ENCODE results near the gene IL17RA.
"Not testable (repeated sequence)": the region's sequence is repeated elsewhere in the genome, so short reads cannot be mapped to it uniquely, and the experiment has no call there.

Gene IL17RA

DNA sequence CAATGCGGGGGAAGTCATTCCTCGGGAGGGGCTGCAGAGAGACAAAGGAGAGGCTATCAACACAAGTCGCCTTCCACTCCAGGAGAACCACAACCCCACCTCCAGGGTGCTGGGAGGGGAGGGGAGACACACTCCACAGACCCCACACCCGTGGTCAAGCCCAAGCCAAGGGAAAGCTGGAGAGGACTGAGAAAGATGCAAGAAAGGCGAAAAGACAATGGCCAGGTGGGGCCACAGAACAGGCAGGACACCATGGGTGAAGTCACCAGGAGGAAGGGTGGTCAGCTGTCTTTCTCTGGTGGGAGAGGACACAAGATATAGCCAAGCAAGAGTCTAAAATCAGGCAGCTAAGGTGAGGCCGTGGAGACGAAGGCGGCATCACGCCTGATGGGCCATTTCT, 58.3 kb downstream of the IL17RA start:
- DNase-seq (ENCODE audit: low read depth), result no peak
- no peak overlapping the region for H3K4me3 ChIP-seq (ENCODE audit: low read length)
- TF ChIP-seq, protein P1, sequence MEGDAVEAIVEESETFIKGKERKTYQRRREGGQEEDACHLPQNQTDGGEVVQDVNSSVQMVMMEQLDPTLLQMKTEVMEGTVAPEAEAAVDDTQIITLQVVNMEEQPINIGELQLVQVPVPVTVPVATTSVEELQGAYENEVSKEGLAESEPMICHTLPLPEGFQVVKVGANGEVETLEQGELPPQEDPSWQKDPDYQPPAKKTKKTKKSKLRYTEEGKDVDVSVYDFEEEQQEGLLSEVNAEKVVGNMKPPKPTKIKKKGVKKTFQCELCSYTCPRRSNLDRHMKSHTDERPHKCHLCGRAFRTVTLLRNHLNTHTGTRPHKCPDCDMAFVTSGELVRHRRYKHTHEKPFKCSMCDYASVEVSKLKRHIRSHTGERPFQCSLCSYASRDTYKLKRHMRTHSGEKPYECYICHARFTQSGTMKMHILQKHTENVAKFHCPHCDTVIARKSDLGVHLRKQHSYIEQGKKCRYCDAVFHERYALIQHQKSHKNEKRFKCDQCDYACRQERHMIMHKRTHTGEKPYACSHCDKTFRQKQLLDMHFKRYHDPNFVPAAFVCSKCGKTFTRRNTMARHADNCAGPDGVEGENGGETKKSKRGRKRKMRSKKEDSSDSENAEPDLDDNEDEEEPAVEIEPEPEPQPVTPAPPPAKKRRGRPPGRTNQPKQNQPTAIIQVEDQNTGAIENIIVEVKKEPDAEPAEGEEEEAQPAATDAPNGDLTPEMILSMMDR (conservative IDR thresholded peaks at IDR 0.05; ENCODE audit: low read length), result no peak

- H3K4me3 ChIP-seq (ENCODE audit: low read length), result no peak overlapping the region
- TF ChIP-seq, protein P1 (conservative IDR thresholded peaks at IDR 0.05; ENCODE audit: low read length), result no peak
- no peak for DNase-seq (ENCODE audit: low read depth)
These were observed 59.0 kb downstream of the IL17RA start for GRCh38 chr22:17143826-17144225.

DNA sequence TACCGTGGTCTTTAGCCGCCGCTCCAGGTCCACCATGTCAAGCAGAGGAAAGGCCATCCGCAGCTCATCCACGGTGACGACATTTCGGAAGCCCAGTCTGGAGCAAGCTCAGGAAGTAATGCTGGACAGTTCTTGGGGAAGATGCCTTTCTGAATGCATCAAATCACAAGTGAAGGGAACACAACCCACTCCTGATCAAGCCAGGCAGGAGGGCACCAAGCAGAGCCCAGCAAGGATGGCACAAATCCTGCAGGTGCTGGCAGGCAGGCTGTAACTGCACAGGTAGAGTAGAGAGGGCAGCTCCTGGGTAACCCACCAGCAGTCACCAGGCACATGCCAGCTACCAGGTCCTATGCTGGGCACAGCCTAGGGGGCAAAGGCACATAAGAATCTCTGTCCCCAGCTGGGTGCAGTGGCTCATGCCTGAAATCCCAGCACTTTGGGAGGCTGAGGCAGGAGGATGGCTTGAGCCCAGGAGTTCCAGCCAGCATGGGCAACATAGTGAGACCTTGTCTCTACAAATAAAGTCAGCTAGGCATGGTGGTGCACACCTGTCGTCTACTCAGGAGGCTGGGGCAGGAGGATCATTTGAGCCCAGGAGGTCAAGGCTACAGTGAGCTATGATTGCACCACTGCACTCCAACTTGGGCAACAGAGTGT, 60.4 kb downstream of the IL17RA start:
- no peak overlapping the region for H3K4me3 ChIP-seq (ENCODE audit: low read length)
- TF ChIP-seq, protein P1 (conservative IDR thresholded peaks at IDR 0.05; ENCODE audit: low read length), result no peak

DNA sequence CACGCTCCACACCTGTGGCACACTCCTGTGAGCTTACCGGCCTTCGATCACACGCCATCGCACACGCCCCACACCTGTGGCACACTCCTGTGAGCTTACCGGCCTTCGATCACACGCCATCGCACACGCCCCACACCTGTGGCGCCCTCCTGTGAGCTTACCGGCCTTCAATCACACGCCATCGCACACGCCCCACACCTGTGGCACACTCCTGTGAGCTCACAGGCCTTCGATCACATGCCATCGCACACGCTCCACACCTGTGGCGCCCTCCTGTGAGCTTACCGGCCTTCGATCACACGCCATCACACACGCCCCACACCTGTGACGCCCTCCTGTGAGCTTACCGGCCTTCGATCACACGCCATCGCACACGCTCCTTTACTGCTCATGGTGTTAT, 62.7 kb downstream of the IL17RA start:
- H3K4me3 ChIP-seq (ENCODE audit: low read length); DNase-seq (ENCODE audit: low read depth): not testable (repeated sequence)

More for the DNA sequence above, 60.4 kb downstream of the IL17RA start:
- no peak for DNase-seq (ENCODE audit: low read depth)

GRCh38 chr22:17149076-17149815, 64.4 kb downstream of the IL17RA start:
- no peak for DNase-seq (ENCODE audit: low read depth)
- no peak overlapping the region for H3K4me3 ChIP-seq (ENCODE audit: low read length)
- TF ChIP-seq, protein P1 (conservative IDR thresholded peaks at IDR 0.05; ENCODE audit: low read length), result no peak

DNA sequence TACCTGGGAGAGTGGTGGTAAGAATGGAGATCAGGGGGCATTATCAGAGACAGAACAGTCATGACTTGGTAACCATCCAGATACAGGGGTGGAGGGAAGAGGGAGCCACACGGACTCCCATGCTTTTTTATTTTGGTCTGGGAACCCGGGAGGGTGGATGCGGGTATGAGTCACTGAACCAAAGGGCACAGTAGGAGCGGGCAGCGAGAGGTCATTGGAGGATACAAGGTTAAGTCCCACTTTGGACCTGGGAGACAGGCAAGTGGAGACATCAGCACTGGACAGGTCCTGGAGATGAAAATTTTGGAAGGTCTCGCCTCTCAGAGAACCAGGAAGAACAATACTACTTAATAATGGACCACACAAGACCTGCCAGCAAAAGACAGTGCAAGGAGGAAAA, 67.5 kb downstream of the IL17RA start:
- TF ChIP-seq, protein P1 (conservative IDR thresholded peaks at IDR 0.05; ENCODE audit: low read length), result no peak
- no peak for DNase-seq (ENCODE audit: low read depth)
- H3K4me3 ChIP-seq (ENCODE audit: low read length), result no peak overlapping the region

DNA sequence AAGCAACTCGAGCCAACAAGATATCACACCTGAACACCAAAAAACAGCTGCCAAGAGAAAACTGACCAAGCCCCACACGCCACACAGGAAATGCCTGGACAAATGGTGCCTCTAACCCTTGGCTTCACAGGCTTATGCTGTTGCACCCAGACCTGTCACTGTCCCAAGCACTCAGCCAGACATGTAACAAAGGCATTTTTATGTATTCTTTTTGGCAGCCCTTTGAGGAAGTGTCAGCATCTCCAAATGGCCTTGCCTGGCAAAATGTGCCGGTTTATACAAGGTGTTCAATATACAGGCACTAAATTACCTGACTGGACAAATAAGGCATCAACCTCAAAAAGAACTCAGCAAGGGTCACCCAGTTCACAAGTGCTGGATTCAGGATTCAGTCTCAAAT, 68.2 kb downstream of the IL17RA start:
- H3K4me3 ChIP-seq (ENCODE audit: low read length), result no peak overlapping the region
- DNase-seq (ENCODE audit: low read depth), result no peak
- TF ChIP-seq, protein P1 (conservative IDR thresholded peaks at IDR 0.05; ENCODE audit: low read length), result no peak

All from AG10803 (cell line).